Measurements from ENCODE around the gene LRRFIP1.

DNA sequence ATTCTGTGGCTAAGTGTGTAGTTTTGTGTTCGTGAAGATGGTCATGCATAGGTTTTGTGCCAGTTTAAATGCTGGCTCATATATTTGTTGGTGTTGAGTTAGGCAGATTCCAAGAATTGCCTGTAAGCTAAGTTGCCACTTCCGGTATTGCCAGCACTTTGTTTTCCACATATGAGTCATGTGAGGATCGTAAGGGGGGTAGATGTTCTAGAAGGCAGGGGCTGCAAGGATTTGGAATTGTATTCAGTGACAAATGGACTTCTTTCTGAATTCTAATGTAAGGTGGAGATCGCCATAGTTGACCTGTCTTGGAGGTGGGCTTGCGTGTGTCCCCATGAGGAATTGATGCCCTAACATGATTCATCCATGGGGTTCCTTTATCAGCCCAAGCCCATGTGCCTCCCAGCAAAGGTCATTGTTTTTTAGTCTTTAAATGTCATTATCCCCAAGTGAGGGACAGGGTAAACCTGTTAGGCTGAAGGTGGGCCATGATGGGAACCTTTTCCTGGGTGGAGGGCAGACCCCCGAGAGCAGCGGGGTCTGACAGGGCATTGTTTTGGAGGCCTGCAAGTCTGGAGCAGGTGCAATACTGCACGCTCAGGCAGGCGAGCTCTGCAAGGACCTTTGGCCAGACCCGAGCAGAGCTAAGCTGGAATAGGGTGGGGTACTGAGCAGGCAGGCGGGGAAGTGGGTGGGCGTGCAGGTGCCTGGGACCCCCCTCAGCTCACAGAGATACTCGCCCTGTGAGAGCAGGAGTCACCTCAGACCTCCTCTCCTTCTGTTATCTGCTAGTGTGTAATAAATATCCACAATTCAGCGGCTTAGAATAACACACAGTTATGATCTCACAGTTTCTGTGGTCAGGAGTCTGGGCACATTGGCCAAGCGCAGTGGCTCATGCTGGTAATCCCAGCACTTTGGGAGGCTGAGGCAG, 77.4 kb downstream of the LRRFIP1 start:
- TF ChIP-seq TAF1 (IDR thresholded peaks at IDR 0.05; ENCODE audit: low read depth, low read length): no peak
- no peak for TF ChIP-seq POLR2AphosphoS5 (IDR thresholded peaks at IDR 0.05; ENCODE audit: low read depth, low read length)
- TF ChIP-seq SPI1 (IDR thresholded peaks at IDR 0.05; ENCODE audit: low read depth, low read length): no peak
- no peak for TF ChIP-seq POLR2A (IDR thresholded peaks at IDR 0.05; ENCODE audit: low read depth, low read length)
- TF ChIP-seq PAX5 (IDR thresholded peaks at IDR 0.05; ENCODE audit: insufficient read depth, low read length, severe bottlenecking): no peak
- TF ChIP-seq POU2F2 (IDR thresholded peaks at IDR 0.05; ENCODE audit: low read depth, low read length): no peak
